HG02973 (cell line): Measurements from ENCODE around the gene RNF112.

Source experiments
- ATAC-seq: cut with Tn5 transposase; IDR thresholded peaks from one replicate; pipeline ENCODE4 v1.9.1; 2021; ENCODE audit warnings: moderate library complexity; ENCODE audit not compliant: unreplicated experiment

The RNF112 gene

GRCh38 chr17:19374136-19374535 lies 36.9 kb upstream of the RNF112 start:
- ATAC-seq = no peak

DNA sequence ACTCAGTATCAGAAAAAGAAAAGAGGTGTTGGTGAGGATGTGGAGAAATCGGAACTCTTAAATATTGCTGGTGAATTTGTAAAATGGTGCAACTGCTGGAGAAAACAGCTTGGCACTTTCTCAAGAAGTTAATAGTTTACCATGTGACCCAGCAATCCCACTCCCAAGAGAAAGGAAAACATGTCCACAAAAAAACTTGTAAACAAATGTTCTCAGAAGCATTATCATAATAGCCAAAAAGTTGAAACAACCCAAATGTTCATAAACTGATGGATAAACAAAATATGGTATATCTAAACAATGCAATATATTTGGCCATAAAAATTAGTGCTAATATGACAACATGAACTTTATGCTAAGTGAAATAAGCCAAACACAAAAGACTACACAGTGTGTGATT lies 35.3 kb upstream of the RNF112 start:
- no peak for ATAC-seq

DNA sequence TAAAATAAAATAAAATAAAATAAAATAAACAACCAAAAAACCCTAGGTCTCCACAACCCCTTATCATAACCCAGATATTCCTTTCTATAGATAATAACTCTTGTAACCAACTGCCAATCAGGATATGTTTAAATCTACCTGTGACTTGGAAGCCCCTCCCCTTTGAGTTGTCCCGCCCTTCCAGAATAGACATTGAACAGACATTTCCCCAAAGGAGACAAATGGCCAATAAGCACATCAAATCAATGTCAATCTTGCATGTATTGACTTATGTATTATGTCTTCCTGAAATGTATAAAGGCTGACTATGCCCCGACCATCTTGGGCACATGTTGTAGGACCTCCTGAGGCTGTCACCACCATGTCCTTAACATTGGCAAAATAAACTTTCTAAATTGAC lies 34.2 kb upstream of the RNF112 start:
- ATAC-seq = no peak

DNA sequence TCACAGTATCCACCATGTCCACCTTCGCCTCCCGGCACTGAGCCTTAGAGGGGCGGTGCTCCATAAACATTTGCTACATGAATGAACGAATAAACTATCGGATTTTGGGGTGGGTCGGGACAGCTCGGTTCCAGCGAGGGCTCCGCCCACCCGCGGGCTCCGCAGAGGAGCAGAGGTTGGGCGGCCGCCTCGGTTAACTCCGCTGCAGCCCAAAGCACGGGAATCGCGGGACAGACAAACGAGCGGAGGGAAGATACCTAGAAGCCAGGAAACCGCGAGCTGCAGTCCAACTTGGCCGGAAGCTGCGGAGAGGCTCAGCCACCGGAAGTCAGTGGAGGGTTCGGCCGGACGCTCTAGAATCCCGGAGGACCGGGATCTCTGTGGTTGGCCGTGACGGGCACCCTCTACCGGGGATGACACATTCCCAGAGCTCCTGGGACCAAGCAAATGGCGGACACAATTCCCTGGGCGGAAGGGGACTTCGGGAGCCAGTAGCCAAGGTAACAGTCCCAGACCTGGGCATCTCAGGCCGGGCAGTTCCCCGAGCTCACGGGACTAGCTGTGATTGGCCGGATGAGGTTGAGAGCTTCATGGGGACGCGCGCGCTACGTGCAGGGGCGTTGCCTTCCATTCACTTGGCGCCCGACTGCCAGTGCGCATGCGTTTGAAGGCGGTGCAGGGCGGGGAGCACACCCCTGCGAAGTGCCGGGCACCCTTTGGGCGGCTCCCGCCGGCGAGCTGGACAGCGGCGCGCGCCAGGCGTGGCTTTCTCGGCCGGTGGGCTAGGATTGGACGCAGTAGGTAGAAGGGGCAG lies 33.2 kb upstream of the RNF112 start:
- peak; percentile 88 for ATAC-seq

GRCh38 chr17:19378416-19379360 lies 32.3 kb upstream of the RNF112 start, which contains the start of gene MAPK7:
Gene MAPK7, plus strand, starts transcription at chr17:19378498. Its CDS starts 403 bp downstream, at chr17:19378901.
- ATAC-seq = peak; percentile 9

- ATAC-seq = no peak
Measured at GRCh38 chr17:19379361-19380065, 31.5 kb upstream of the RNF112 start.

GRCh38 chr17:19380481-19381301 lies 30.3 kb upstream of the RNF112 start:
- no peak for ATAC-seq

- ATAC-seq = no peak
Measured at GRCh38 chr17:19381361-19381740, 29.7 kb upstream of the RNF112 start.

- ATAC-seq = no peak
Measured at GRCh38 chr17:19381741-19382444, 29.1 kb upstream of the RNF112 start.

GRCh38 chr17:19382531-19383444 lies 28.2 kb upstream of the RNF112 start:
- ATAC-seq = no peak

- ATAC-seq = no peak
Measured at GRCh38 chr17:19383681-19384470, 27.2 kb upstream of the RNF112 start.

DNA sequence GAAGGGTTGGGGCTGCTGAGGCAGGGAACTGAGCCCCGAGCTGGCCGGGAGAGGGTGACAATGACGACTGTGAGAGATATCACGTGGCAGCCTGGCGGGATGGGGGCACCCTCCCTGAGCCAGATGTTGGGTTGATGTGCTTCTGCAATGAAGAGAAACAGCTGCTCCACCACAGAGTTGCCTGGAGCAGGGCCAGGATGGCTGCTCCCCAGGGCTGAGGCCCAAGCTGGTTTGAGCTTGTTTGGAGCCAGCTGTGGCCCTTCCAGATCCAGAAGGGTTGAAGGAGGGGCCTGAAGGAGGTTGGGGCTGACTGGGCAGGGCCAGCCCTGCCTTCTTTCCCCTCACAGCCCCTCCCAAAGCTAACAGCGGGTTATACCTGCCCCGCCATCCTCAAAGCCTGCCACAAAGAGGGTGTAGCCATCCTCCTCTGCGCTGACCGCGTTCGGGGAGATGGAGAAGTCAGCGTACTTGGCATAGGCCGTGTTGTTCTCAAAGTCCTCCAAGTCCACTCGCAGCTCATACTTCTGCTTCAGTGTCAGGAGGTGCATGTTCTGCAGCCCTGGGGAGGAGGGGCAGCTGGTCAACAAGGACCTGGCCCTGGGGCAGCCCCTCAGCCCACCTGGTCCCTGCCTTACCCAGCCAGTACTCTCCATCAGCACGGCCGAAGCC lies 26.2 kb upstream of the RNF112 start:
- ATAC-seq = no peak

- no peak for ATAC-seq
Measured at GRCh38 chr17:19385521-19385983, 25.5 kb upstream of the RNF112 start.

GRCh38 chr17:19386051-19386929 lies 24.7 kb upstream of the RNF112 start:
- ATAC-seq = no peak

GRCh38 chr17:19386974-19387920 lies 23.8 kb upstream of the RNF112 start, which contains the start of gene MFAP4:
Gene MFAP4, minus strand, starts transcription at chr17:19387190. Its CDS starts 35 bp downstream, at chr17:19387155.
- no peak for ATAC-seq
